Peyer's patch (tissue), 4 donors: ENCODE data around the gene B3GALT6. TPM values are rescaled to one million over a fixed set of nuclear protein-coding genes. Genes with fewer than 3 reads are reported as not detected.

Source experiments
- DNase-seq, 3 donors: peaks; one replicate each; pipeline ENCODE4 v3.0.0-alpha.2; 2017 to 2019
- H3K27ac ChIP-seq, 4 donors: fragments of 200-600 bp; sonication (generic); one replicate each; pipeline ENCODE4 v1.5.1; 2016 to 2019
- H3K27me3 ChIP-seq, 2 donors: fragments of 200-600 bp; sonication (generic); one replicate each; pipeline ENCODE4 v1.5.1; 2019
- H3K36me3 ChIP-seq, 3 donors: fragments of 200-600 bp; sonication (generic); one replicate each; pipeline ENCODE4 v1.5.1; 2016 to 2019
- H3K4me1 ChIP-seq, 4 donors: fragments of 200-600 bp; sonication (generic); one replicate each; pipeline ENCODE4 v1.5.1; 2016 to 2019
- H3K4me3 ChIP-seq, 4 donors: fragments of 200-600 bp; sonication (generic); 1 replicate in 3 of 4; 2 replicates in 1 of 4; pipeline ENCODE4 v1.5.1; 2016 to 2019; ENCODE audit warnings: mild to moderate bottlenecking in 1 of 4
- H3K9me3 ChIP-seq, 4 donors: fragments of 200-600 bp; sonication (generic); one replicate each; pipeline ENCODE4 v1.5.1; 2016 to 2019; ENCODE audit warnings: mild to moderate bottlenecking in 1 of 4
- CTCF ChIP-seq, 6 experiments: fragments of 450-650 bp in 4 of 6; fragments of 200-600 bp in 2 of 6; sonication (generic) in 1 of 6; IDR thresholded peaks; one replicate each; pipeline ENCODE4 v1.5.1; 2017 to 2019; ENCODE audit warnings: antibody characterized with exemption in 6 of 6, mild to moderate bottlenecking in 3 of 6, moderate library complexity in 1 of 6
- POLR2A ChIP-seq, 2 donors: fragments of 450-650 bp; IDR thresholded peaks; one replicate each; pipeline ENCODE4 v1.5.1; 2017; ENCODE audit warnings: antibody characterized with exemption in 2 of 2, mild to moderate bottlenecking in 2 of 2, moderate library complexity in 2 of 2
- total RNA-seq, 4 donors: library from RNA; depleted of rRNA; stranded (reverse); fragments of >200 nt; gene quantifications; one replicate each; pipeline ENCODE4 v1.1.0, GENCODE V29; 2016

Gene B3GALT6
- total RNA-seq, 4 donors from 2014 or later, result 9.1 to 13.4 (median 10.6) TPM

- Histone ChIP-seq H3K9me3 (no peaks in the 10 kb centered on the region), H3K36me3 (no peaks in the 10 kb centered on the region), H3K4me3 (no peak overlapping the region), H3K4me1 (peaks cover 3 to 39% (median 13%) of the 10 kb centered on the region in 4 donors), H3K27me3 (peaks cover 0 to 14% of the 10 kb centered on the region in 2 donors), H3K27ac (no peak overlapping the region)
- DNase-seq, result no peak
- TF ChIP-seq CTCF (IDR thresholded peaks at IDR 0.05) (no peak), POLR2A (IDR thresholded peaks at IDR 0.05) (no peak)
These were observed 3.1 kb downstream of the B3GALT6 start for GRCh38 chr1:1235016-1235744.

DNA sequence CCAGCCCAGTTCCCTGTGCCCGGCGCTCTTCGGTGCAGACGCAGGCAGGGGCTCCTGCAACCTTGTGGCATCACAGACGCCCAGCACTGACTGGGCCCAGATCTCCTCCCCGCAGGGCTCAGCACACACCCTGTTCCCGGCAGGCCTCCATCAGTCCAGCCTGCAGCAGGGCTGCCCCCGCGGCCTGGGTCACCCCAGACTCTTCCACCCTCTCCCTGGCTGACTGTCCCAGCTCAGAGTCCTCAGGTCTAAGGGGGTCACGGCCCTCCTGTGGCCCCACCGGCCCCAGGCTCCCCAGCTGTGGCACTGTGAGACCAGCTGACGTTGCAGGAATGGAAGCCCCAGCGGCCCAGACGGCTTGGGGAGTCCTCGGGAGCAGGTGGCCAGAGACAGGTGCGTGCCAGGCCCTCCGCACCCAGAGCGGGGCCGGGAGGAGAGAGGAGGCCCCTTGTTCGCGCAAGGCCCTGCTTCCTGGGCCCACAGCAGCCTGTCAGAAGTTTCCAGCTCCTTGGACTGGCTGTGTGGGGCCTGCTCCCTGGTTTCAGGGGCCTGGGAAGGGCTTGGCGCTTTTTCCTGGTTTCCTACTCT, 4.2 kb downstream of the B3GALT6 start:
- H3K36me3 ChIP-seq, result no peaks in the 10 kb centered on the region
- peaks cover 0 to 14% of the 10 kb centered on the region in 2 donors for H3K27me3 ChIP-seq
- peaks cover 3 to 31% (median 10%) of the 10 kb centered on the region in 4 donors for H3K4me1 ChIP-seq
- DNase-seq, result no peak
- TF ChIP-seq POLR2A (IDR thresholded peaks at IDR 0.05) (no peak), CTCF (IDR thresholded peaks at IDR 0.05) (no peak)
- no peak overlapping the region for H3K4me3 ChIP-seq
- no peak overlapping the region for H3K27ac ChIP-seq
- H3K9me3 ChIP-seq, result no peaks in the 10 kb centered on the region

GRCh38 chr1:1236945-1237873, 5.2 kb downstream of the B3GALT6 start:
- no peaks in the 10 kb centered on the region for H3K9me3 ChIP-seq
- no peak overlapping the region for H3K27ac ChIP-seq
- TF ChIP-seq CTCF (IDR thresholded peaks at IDR 0.05) (no peak), POLR2A (IDR thresholded peaks at IDR 0.05) (no peak)
- peaks cover 0 to 14% of the 10 kb centered on the region in 2 donors for H3K27me3 ChIP-seq
- DNase-seq, result no peak
- no peak overlapping the region for H3K4me3 ChIP-seq
- peaks cover 3 to 31% (median 10%) of the 10 kb centered on the region in 4 donors for H3K4me1 ChIP-seq
- no peaks in the 10 kb centered on the region for H3K36me3 ChIP-seq

GRCh38 chr1:1237874-1238701, 6.1 kb downstream of the B3GALT6 start:
- H3K27me3 ChIP-seq, result peaks cover 0 to 14% of the 10 kb centered on the region in 2 donors
- H3K36me3 ChIP-seq, result no peaks in the 10 kb centered on the region
- TF ChIP-seq CTCF (IDR thresholded peaks at IDR 0.05), result no peak
- TF ChIP-seq POLR2A (IDR thresholded peaks at IDR 0.05), result no peak
- H3K4me3 ChIP-seq, result no peak overlapping the region
- H3K27ac ChIP-seq, result no peak overlapping the region
- H3K9me3 ChIP-seq, result no peaks in the 10 kb centered on the region
- peaks cover 3 to 24% (median 5%) of the 10 kb centered on the region in 4 donors for H3K4me1 ChIP-seq
- no peak for DNase-seq

- H3K36me3 ChIP-seq, result no peaks in the 10 kb centered on the region
- no peak for DNase-seq
- H3K9me3 ChIP-seq, result no peaks in the 10 kb centered on the region
- H3K27me3 ChIP-seq, result peaks cover 0 to 14% of the 10 kb centered on the region in 2 donors
- H3K4me1 ChIP-seq, result peaks cover 0 to 22% (median 4%) of the 10 kb centered on the region in 4 donors
- no peak overlapping the region for H3K4me3 ChIP-seq
- TF ChIP-seq CTCF (IDR thresholded peaks at IDR 0.05), result no peak
- TF ChIP-seq POLR2A (IDR thresholded peaks at IDR 0.05), result no peak
- no peak overlapping the region for H3K27ac ChIP-seq
These were observed 6.7 kb downstream of the B3GALT6 start for GRCh38 chr1:1238702-1239178.
